ENCODE results near the gene FBXL13.
"Not testable (repeated sequence)": the region's sequence is repeated elsewhere in the genome, so short reads cannot be mapped to it uniquely, and the experiment has no call there.

DNA sequence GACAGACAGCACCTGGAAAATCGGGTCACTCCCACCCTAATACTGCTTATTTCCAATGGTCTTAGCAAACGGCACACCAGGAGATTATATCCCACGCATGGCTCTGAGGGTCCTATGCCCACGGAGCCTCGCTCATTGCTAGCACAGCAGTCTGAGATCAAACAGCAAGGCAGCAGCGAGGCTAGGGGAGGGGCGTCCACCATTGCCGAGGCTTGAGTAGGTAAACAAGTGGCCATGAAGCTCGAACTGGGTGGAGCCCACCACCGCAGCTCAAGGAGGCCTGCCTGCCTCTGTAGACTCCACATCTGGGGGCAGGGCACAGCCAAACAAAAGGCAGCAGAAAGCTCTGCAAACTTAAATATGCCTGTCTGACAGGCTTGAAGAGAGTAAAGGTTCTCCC is 293.7 kb downstream of the FBXL13 start:
- not testable (repeated sequence) for TF ChIP-seq EZH2 (IDR thresholded peaks at IDR 0.05; ENCODE audit: insufficient read depth, poor library complexity, severe bottlenecking); EZH2phosphoT487 (IDR thresholded peaks at IDR 0.05; ENCODE audit: insufficient read depth, low read depth)

Data from GM23248 (cell line).